WERI-Rb-1 (cell line): ENCODE data around the gene DTYMK.
A peak's percentile ranks its signal among the peaks of the same experiment; 100 is the strongest.

ENCODE experiments used
- DNase-seq: peaks from one replicate; pipeline ENCODE4 v3.0.0-alpha.2; 2020
- H3K27ac ChIP-seq: fragments of 250-450 bp; sonication (Bioruptor Pico); 2 replicates; pipeline ENCODE4 v1.5.1; 2020; ENCODE audit warnings: mild to moderate bottlenecking, moderate library complexity
- H3K27me3 ChIP-seq: fragments of 250-450 bp; sonication (Bioruptor Pico); 2 replicates; pipeline ENCODE4 v1.5.1; 2021; ENCODE audit warnings: mild to moderate bottlenecking, low read depth, moderate library complexity; ENCODE audit not compliant: insufficient read depth, severe bottlenecking
- H3K36me3 ChIP-seq: fragments of 250-450 bp; sonication (Bioruptor Pico); 2 replicates; pipeline ENCODE4 v1.5.1; 2020; ENCODE audit warnings: mild to moderate bottlenecking, moderate library complexity
- H3K4me3 ChIP-seq: 2 replicates; pipeline ENCODE4 v1.5.1; 2011; ENCODE audit warnings: low read depth, mild to moderate bottlenecking, control low read depth, low read length
- H3K9me3 ChIP-seq: fragments of 250-450 bp; sonication (Bioruptor Pico); 2 replicates; pipeline ENCODE4 v1.5.1; 2021; ENCODE audit warnings: mild to moderate bottlenecking, moderate library complexity; ENCODE audit not compliant: severe bottlenecking
- CTCF ChIP-seq: IDR thresholded peaks from 2 replicates; pipeline ENCODE4 v1.5.1; 2011; ENCODE audit warnings: low read depth, mild to moderate bottlenecking, control low read depth, inconsistent platforms, low read length

The DTYMK gene

GRCh38 chr2:241636182-241637017 is 50.2 kb downstream of the DTYMK start:
- peak; percentile 36 for DNase-seq
- no peak for TF ChIP-seq CTCF
- Histone ChIP-seq H3K36me3 (peaks cover 51% of the 10 kb centered on the region), H3K4me3 (peak overlapping the region; percentile 66), H3K27me3 (no peaks in the 10 kb centered on the region), H3K9me3 (no peaks in the 10 kb centered on the region), H3K27ac (peak overlapping the region; percentile 97)

- no peak for TF ChIP-seq CTCF
- H3K36me3 ChIP-seq = peaks cover 57% of the 10 kb centered on the region
- H3K27me3 ChIP-seq = no peaks in the 10 kb centered on the region
- no peak for DNase-seq
- H3K27ac ChIP-seq = peak overlapping the region; percentile 97; the same call in 1 of the 2 replicates
- H3K4me3 ChIP-seq = peak overlapping the region; percentile 66
- no peaks in the 10 kb centered on the region for H3K9me3 ChIP-seq
Measured at GRCh38 chr2:241635756-241636155, 50.9 kb downstream of the DTYMK start.

- Histone ChIP-seq H3K36me3 (peaks cover 52% of the 10 kb centered on the region), H3K27ac (no peak overlapping the region), H3K27me3 (no peaks in the 10 kb centered on the region), H3K9me3 (no peaks in the 10 kb centered on the region), H3K4me3 (no peak overlapping the region)
- no peak for TF ChIP-seq CTCF
- DNase-seq = no peak
Measured at GRCh38 chr2:241633561-241633960, 53.1 kb downstream of the DTYMK start.

DNA sequence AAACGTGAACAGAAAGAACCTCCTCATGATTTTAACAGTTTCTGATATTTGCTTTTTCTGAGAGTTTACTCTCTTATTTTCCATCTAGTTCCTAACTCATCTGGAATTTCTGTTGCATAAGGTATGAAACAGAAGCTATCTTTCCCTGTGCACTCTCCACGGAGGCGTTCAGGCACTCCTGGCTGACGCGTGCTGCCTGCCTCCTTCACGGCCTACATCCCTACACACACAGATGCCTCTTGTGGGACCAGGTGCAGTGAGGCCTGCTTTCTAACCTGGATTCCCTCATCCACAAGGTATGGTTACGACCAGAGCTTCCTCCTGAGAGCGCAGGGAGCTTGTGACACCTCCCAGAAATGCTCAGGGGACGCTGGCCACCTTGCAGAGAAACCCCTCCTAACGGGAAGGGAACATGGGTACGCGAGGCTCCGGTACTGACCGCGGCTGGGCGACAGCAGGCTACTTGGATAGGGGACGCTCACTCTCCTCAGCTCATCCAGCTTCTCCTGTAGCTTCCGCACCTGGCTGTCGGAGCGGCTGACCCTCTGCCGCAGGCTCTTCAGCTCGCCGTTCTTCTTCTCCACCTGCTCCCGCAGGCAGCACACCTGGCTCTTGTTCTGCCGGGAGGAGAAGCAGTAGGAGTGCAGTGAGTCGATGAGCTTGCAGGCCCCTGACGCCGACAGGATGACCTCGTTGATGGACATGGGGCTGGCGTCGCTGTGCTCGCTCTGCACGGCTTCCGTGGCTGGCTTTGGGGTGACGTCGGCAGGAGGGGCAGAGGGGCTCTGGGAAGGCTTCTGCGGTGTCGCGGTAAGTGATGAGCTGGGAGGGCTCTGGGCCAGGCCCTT is 53.9 kb downstream of the DTYMK start:
- Histone ChIP-seq H3K4me3 (no peak overlapping the region), H3K27ac (no peak overlapping the region), H3K9me3 (no peaks in the 10 kb centered on the region), H3K36me3 (peaks cover 52% of the 10 kb centered on the region), H3K27me3 (no peaks in the 10 kb centered on the region)
- TF ChIP-seq CTCF = no peak
- no peak for DNase-seq

DNA sequence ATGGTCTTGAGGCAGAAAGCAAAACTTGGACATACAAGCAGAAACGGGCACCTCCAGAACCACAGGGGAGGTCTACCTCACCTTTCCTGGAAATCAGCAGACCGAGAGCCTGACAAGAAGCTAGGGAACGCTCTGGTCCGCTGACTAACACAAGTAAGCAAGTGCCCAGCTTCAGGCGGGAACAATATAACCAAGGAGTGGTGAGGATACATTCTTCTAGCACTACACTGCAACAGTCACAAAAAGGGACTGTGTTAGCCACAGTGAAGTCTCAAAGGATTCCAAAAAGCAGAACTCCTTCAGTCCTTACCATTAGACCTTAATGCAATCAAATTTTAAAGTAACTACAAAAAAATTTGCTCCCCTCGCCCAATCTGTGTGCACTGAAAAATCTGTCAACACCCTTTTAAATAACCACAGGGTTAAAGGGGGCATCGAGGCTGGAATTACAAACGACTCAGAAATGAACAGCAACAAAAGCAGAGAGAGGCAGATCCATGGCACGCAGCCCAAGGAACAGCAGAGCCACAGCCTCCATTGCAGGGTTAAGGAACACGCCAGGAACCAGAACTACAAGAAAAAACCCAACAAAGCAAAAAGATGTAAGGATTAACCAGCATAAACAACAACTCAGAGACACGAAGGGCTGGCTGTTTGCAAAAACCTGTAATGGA is 56.7 kb downstream of the DTYMK start:
- TF ChIP-seq CTCF = no peak
- H3K4me3 ChIP-seq = no peak overlapping the region
- H3K36me3 ChIP-seq = peaks cover 52% of the 10 kb centered on the region
- DNase-seq = no peak
- H3K27ac ChIP-seq = no peak overlapping the region
- H3K27me3 ChIP-seq = no peaks in the 10 kb centered on the region
- no peaks in the 10 kb centered on the region for H3K9me3 ChIP-seq
